ENCODE results near the gene GNAI3. TPM values are rescaled to one million over a fixed set of nuclear protein-coding genes. Genes with fewer than 3 reads are reported as not detected.

The GNAI3 gene
- total RNA-seq, 1 donor from 2014 or later = 10.1 TPM

GRCh38 chr1:109546311-109547109 is 1.9 kb upstream of the GNAI3 start:
- peak; percentile 97 for DNase-seq

DNA sequence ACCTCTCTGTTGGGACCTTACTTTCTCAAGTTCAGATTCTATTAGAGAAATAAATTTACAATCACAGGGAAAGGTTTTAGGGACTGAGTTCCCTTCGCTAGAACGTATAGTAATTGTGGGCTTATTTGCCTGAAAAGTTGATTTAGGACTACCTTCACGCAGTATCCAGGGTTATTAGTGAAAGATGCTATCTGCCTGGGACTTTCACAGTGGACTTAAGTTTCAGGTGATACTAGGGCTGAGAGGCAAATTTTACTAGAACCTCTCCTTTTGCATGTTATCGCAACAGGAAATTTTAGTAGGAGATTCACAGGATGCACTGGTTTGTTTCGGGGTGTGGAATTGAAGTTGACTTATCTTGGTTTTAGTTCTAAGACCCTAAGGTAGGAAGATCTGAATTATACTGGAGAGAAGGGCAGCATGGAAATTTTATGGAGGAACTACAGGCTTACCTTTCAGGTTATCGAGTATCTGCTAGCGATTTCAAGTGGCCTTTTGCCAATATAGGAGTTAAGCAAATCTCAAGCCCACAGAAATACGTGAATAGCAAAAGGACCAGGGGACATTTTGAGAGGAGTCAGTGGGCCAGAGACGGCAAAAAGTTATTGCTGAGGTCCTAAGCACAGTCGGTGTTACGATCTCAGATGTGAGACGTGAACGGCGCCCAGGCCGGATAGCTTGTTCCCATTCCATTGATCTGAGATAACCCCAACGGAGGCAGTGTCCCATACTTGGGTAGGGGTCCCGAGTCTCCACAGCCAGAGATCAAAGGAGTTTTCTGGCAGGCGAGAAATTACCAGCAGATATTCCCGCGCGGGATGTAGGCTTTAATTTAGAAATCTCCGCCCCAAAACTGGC is 723 bp upstream of the GNAI3 start:
- peak; percentile 62 for DNase-seq

- no peak for DNase-seq
Observed at GRCh38 chr1:109556563-109556962, 8.1 kb downstream of the GNAI3 start.

DNA sequence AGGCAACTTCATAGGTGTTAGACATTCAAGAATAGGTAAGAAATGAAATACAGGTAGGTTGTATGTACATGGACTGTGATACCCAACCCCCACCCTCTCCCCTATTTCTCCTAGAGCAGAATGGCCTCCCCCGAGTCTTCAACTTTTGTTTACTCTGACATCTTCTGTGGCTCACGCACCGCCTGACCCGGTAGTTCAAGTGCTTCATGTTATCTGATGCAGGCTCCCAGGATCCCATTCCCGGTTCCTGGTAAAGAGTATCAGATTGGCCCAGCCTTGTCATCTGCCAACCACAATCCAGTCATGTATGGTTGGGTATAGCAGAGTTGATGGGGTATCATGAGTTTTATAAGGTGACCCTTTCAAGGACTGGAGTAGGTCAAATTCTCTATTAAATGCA is 9.1 kb downstream of the GNAI3 start:
- DNase-seq = no peak

GRCh38 chr1:109559995-109560394 is 11.6 kb downstream of the GNAI3 start:
- no peak for DNase-seq

GRCh38 chr1:109564194-109564878 is 15.9 kb downstream of the GNAI3 start:
- no peak for DNase-seq

DNA sequence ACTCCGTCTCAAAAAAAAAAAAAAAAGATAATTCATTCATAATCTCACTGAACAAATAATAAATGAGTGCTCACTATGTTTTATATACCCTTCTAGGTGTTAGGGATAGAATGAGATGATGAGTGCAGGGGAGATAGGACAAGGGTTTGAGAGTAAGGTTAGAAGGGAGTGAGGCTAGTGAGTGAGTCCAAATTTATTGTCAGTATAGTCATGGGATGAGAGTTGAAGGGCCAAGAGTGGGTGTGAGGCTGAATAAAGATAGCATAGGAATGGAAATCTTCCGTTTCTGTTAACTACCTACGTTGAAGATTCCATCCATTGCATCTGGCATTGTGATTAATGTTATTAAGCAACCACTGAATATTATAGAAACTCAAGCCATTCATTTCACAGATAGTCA is 16.8 kb downstream of the GNAI3 start:
- no peak for DNase-seq

DNA sequence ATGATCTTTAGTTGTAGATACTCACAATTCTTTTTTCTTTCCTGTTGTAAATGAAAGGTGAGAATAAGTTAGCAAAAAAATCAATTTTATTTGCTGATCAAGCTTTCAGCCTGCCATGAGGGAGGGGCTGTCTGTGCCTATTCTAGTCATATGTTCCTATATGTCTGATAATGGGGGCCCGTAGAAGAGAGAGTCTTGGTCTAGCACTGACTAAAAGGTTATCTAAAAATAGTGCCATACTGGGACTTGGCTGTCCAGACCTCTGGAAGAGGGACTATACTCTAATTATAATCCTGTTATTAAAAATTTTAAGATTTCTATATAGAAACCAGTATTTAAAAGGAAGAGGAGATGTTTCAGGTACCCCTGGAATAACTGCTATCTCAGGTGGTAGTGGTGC is 18.6 kb downstream of the GNAI3 start:
- no peak for DNase-seq

- DNase-seq = no peak
Observed at GRCh38 chr1:109567877-109568672, 19.7 kb downstream of the GNAI3 start.

- no peak for DNase-seq
Observed at GRCh38 chr1:109569323-109569722, 20.9 kb downstream of the GNAI3 start.

GRCh38 chr1:109570414-109570813 is 22.0 kb downstream of the GNAI3 start:
- peak; percentile 19 for DNase-seq

DNA sequence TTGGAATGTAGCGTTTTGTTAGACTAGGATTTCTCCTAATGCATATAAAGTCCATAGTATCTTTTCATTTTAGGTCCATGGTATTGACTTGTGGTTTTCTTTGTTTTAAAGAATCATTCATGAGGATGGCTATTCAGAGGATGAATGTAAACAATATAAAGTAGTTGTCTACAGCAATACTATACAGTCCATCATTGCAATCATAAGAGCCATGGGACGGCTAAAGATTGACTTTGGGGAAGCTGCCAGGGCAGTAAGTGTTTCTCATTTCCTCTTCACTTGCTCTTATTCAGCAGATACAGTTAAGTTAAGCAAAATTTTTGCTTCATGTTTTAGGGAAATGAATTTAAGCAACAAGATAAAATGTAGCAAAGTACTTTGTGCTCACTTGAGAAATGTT is 25.4 kb downstream of the GNAI3 start:
- no peak for DNase-seq

DNA sequence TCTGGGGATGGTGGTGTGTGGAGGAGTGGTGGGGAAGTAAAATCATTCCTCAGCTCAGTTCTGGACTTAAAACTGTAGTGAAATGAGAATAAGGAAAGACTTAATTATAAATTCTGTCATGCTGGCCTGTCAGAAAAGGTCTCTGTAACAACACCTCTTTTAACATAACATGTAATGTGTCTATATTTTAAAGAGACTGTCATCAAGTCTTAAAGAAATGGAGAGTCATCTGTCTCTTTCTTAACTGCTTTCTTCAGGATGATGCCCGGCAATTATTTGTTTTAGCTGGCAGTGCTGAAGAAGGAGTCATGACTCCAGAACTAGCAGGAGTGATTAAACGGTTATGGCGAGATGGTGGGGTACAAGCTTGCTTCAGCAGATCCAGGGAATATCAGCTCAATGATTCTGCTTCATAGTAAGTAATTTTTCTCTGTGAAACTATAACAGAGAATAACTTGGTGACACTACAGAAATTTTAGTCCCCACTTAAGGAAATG is 30.6 kb downstream of the GNAI3 start:
- DNase-seq = no peak

DNA sequence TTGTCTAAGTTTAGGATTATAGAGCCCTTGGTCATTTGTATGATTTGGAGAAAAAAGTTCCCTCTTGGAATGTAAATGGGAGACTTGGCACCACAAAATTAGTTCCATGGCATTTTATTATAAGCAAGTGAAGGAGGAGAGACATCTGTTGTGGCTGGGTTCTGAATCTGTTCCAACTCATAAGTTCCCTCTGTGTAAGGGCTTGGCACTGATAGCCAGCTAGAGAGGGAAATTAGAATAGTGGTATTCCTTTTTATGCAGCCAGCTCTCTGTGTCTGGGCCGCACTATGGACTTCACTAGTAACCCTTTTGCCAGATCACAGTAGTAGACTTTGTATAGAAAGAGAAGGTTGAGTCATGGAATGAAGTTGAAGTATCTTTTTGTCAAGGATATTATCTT is 31.1 kb downstream of the GNAI3 start:
- DNase-seq = peak; percentile 89

DNA sequence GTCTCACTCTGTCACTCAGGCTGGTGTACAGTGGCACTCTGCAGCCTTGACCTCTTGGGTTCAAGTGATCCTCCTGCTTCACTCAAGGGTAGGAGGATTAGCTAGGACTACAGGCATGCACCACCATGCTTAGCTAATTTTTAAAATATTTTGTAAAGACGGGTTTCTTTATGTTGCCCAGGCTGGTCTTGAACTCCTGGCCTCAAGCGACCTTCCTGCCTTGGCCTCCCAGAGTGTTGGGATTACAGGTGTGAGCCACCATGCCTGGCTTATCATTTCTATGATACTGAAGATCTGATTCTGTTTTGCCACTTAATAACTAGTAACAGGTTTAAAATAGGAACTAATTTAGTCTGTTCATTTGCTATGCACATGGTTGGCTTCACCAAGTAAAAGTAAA is 33.6 kb downstream of the GNAI3 start:
- DNase-seq = no peak

DNA sequence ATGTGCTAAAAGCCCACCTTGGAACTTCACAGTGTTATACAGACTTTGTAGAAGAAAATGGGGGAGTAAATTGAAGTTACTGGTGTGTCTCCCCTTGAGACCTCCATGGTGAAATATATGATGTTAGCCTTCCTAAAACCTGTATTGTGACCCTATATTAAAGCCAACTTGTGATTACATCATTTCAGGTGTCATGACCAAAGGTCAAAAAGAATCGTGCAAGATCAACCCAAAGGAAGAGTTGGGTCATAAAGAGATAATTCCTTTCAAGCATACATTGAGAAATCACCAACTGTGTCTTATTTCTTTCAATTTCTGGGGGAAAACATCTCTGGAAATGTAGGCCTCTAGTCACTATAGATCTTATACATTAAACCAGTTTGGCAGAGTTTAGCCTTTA is 36.4 kb downstream of the GNAI3 start:
- DNase-seq = no peak

DNA sequence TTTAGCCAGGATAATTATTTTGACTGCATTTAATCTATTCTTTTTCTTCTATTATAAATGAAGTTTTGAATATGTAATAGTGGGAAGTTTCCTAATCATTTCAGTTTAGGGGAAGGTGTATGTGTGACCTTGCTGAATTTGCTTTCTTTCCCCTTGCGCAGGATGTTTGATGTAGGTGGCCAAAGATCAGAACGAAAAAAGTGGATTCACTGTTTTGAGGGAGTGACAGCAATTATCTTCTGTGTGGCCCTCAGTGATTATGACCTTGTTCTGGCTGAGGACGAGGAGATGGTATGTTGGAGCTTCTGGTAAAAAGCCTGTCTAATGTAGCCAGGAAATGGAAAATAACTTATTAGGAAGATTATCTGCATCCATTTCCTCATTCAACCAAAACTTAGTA is 37.6 kb downstream of the GNAI3 start:
- no peak for DNase-seq

DNA sequence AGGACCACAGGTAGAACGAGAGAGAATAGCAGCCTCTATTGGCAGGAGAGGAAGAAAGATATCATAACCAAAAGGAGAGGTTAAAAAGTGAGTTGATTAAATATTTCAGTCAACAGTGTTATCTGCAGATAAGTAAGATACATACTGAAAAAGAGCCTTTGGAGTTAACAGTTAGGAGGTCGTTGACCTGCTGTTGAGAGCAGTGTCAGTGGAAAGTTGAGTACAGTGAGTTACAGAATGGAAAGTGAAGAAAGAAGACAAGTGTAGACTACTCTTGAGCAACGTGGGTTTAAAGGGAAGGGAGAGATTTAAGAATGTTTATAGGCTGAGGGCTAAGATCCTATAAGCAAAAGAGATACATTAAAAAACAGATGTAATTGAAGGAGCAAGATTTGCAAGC is 40.8 kb downstream of the GNAI3 start:
- no peak for DNase-seq

DNA sequence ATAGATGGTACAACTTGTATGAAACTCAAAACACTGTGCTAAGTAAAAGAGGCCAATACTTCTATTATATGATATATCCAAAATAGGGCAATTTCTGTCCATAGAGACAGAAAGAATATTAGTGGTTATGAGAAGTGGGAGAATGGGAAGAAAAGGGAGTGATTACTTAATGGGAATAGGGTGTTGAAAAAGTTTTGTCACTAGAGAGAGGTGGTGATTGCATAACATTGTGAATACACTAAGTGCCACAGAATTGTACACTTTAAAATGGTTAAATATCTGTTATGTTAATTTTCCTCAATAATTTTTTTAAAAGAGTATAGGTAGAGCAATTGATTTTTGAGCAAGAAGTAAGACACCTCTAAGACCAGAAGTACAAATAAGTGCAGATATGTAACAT is 41.3 kb downstream of the GNAI3 start:
- no peak for DNase-seq

DNA sequence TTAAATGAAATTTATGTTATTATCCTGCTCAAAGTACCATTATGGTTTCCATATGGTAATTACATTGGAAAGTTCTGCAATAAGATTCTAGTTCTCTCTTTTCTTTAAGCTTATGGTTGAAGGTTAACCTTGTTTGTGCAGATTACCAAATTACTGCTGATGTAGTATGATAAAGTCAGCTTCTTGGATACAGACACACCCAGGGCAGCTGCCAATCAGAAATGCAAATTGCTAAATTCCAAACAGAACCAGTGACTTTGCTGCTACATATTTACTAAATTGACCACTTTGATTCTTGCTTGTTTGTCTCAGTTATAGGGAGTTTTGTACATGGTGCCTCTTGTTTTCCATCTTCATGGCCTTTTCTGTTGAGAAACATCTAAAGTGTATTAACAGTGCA is 44.5 kb downstream of the GNAI3 start:
- no peak for DNase-seq

DNA sequence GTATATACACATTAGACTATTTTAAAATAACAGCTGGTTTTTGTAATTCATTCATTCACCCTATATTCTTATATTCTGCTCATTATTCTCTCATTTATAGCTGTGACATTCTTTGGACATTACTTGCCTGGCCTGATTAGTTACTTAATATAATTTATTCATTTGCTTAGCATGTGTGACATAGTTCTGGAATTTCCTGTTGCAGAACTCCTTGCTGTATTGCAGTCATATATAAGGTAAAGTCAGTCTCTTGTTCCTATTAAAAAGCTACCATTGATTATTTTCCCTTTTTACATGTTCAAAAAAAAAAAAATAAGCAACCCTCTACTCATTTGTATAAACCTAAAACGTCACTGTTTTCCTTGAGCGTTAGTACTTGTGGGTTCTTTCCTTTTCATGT is 47.1 kb downstream of the GNAI3 start:
- DNase-seq = no peak

DNA sequence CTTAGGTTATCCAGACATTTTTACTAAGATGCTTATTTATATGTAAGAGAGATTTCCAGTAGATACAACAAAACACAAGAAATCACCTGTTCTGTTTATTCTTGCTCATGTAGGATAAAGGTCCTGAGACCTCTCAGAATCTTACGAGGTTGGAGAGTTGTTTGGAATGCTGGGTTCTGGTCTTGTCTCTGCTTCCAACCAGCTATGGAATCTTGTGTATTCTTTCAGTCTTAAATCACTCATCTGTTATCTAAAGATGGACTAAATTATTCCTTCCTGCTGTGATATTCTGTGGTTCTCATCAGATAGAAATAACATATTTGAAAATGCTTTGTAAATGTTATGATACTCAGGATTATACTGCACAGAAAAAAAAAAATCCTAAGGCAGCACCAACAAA is 49.7 kb downstream of the GNAI3 start:
- no peak for DNase-seq
